IMR-90 (cell line): Measurements from ENCODE around the gene RBM25.

Source experiments
- CEBPB ChIP-seq: IDR thresholded peaks from 2 replicates; pipeline ENCODE4 v1.6.1; 2012; ENCODE audit warnings: low read depth, low read length, improper control_type of control experiment
- CHD1 ChIP-seq: IDR thresholded peaks from 2 replicates; pipeline ENCODE4 v1.6.1; 2012; ENCODE audit warnings: low read depth, low read length, improper control_type of control experiment
- MAZ ChIP-seq: IDR thresholded peaks from 2 replicates; pipeline ENCODE4 v1.6.1; 2012; ENCODE audit warnings: low read depth, mild to moderate bottlenecking, low read length, improper control_type of control experiment, moderate library complexity, borderline replicate concordance
- MXI1 ChIP-seq: IDR thresholded peaks from 2 replicates; pipeline ENCODE4 v1.6.1; 2012; ENCODE audit warnings: low read depth, mild to moderate bottlenecking, low read length, moderate library complexity, borderline replicate concordance
- POLR2A ChIP-seq: IDR thresholded peaks from 2 replicates; pipeline ENCODE4 v1.6.1; 2012; ENCODE audit warnings: mild to moderate bottlenecking, low read depth, low read length
- SMC3 ChIP-seq: fragments of 150-350 bp; IDR thresholded peaks from 2 replicates; pipeline ENCODE4 v1.6.1; 2016; ENCODE audit warnings: low read depth, mild to moderate bottlenecking, antibody characterized with exemption, low read length, moderate library complexity
- TF ChIP-seq, protein P1 (sequence below): conservative IDR thresholded peaks from 2 replicates; pipeline ENCODE4 v1.5.1; 2012; ENCODE audit warnings: mild to moderate bottlenecking, low read depth, low read length, improper control_type of control experiment
- TF ChIP-seq, protein P2 (sequence below): fragments of 150-350 bp; IDR thresholded peaks from 2 replicates; pipeline ENCODE4 v1.6.1; 2016; ENCODE audit warnings: low read depth, mild to moderate bottlenecking, low read length, moderate library complexity, borderline replicate concordance
- TF ChIP-seq, protein P3 (sequence below): fragments of 150-350 bp; IDR thresholded peaks from 2 replicates; pipeline ENCODE4 v1.6.1; 2017; ENCODE audit warnings: mild to moderate bottlenecking, antibody characterized with exemption, low read length, low read depth

DNA sequence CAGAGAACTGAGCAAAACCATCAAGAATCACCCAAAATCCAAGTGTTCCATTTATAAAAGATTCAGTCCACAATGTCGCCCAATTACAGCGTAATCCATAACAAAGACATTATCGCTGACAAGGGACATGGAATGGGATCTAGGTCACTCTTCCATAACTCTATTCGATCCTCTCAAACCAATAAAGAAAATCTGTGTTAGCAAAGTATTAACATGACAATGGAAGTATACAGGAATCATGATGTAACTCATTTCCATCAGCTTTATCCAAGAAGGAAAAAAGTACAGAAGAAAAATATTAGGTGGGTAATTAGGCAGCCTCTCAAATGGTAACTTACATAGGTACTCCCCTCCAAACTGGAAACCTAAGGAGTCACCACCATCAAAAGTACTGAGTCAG is 36.3 kb upstream of the RBM25 start:
- TF ChIP-seq SMC3 (no peak), CEBPB (no peak), MXI1 (no peak), POLR2A (no peak), MAZ (no peak), CHD1 (no peak)
- TF ChIP-seq, protein P1, sequence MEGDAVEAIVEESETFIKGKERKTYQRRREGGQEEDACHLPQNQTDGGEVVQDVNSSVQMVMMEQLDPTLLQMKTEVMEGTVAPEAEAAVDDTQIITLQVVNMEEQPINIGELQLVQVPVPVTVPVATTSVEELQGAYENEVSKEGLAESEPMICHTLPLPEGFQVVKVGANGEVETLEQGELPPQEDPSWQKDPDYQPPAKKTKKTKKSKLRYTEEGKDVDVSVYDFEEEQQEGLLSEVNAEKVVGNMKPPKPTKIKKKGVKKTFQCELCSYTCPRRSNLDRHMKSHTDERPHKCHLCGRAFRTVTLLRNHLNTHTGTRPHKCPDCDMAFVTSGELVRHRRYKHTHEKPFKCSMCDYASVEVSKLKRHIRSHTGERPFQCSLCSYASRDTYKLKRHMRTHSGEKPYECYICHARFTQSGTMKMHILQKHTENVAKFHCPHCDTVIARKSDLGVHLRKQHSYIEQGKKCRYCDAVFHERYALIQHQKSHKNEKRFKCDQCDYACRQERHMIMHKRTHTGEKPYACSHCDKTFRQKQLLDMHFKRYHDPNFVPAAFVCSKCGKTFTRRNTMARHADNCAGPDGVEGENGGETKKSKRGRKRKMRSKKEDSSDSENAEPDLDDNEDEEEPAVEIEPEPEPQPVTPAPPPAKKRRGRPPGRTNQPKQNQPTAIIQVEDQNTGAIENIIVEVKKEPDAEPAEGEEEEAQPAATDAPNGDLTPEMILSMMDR = no peak
- TF ChIP-seq, protein P2, sequence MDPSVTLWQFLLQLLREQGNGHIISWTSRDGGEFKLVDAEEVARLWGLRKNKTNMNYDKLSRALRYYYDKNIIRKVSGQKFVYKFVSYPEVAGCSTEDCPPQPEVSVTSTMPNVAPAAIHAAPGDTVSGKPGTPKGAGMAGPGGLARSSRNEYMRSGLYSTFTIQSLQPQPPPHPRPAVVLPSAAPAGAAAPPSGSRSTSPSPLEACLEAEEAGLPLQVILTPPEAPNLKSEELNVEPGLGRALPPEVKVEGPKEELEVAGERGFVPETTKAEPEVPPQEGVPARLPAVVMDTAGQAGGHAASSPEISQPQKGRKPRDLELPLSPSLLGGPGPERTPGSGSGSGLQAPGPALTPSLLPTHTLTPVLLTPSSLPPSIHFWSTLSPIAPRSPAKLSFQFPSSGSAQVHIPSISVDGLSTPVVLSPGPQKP = no peak
- TF ChIP-seq, protein P3, sequence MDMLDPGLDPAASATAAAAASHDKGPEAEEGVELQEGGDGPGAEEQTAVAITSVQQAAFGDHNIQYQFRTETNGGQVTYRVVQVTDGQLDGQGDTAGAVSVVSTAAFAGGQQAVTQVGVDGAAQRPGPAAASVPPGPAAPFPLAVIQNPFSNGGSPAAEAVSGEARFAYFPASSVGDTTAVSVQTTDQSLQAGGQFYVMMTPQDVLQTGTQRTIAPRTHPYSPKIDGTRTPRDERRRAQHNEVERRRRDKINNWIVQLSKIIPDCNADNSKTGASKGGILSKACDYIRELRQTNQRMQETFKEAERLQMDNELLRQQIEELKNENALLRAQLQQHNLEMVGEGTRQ = no peak
